Prostate gland (tissue), 2 donors: ENCODE results near the gene NPM1. TPM values are rescaled to one million over a fixed set of nuclear protein-coding genes. Genes with fewer than 3 reads are reported as not detected.

Source experiments
- DNase-seq: peaks from one replicate; pipeline ENCODE4 v3.0.0-alpha.2; 2019; ENCODE audit warnings: low spot score
- H3K27ac ChIP-seq, 2 donors: fragments of 200-600 bp; sonication (generic); 2 replicates each; pipeline ENCODE4 v1.5.1; 2017 to 2019
- H3K27me3 ChIP-seq: fragments of 200-600 bp; sonication (generic); replicated peaks from 2 replicates; pipeline ENCODE4 v1.5.1; 2019; ENCODE audit not compliant: insufficient read depth
- H3K36me3 ChIP-seq, 2 donors: fragments of 200-600 bp; sonication (generic); 1 replicate in 1 of 2; 2 replicates in 1 of 2; pipeline versions ENCODE4 v1.5.1 to v1.8.1; 2017 to 2019
- H3K4me1 ChIP-seq: fragments of 200-600 bp; sonication (generic); replicated peaks from 2 replicates; pipeline ENCODE4 v1.5.1; 2019
- H3K4me3 ChIP-seq, 2 donors: fragments of 200-600 bp; sonication (generic); 2 replicates each; pipeline ENCODE4 v1.5.1; 2017 to 2019
- H3K9me3 ChIP-seq: fragments of 200-600 bp; sonication (generic); 2 replicates; pipeline ENCODE4 v1.5.1; 2017
- CTCF ChIP-seq, 4 experiments: fragments of 200-600 bp in 2 of 4; fragments of 450-650 bp in 2 of 4; sonication (generic) in 2 of 4; IDR thresholded peaks; 1 replicate in 3 of 4; 2 replicates in 1 of 4; pipeline ENCODE4 v1.5.1; 2016 to 2019; ENCODE audit warnings: antibody characterized with exemption in 4 of 4, mild to moderate bottlenecking in 2 of 4, moderate library complexity in 2 of 4
- POLR2A ChIP-seq: fragments of 450-650 bp; IDR thresholded peaks from one replicate; pipeline ENCODE4 v1.6.1; 2016; ENCODE audit warnings: antibody characterized with exemption, mild to moderate bottlenecking
- POLR2AphosphoS5 ChIP-seq: sonication (generic); formaldehyde crosslinking; IDR thresholded peaks from one replicate; pipeline ENCODE4 v1.6.1; 2017; ENCODE audit warnings: antibody characterized with exemption
- WGBS: methylation state at CpG from one replicate; pipeline ENCODE4 v1.1.5; 2018; 5-methylcytosine and 5-hydroxymethylcytosine counted together
- intact Hi-C: fragments of 100-400 bp; cut with DNase I; formaldehyde crosslinking; loops from one replicate; pipeline ENCODE4 v1.14.2; 2022
- total RNA-seq, 2 donors: library from RNA; depleted of rRNA; stranded (reverse); fragments of >200 nt; gene quantifications; one replicate each; pipeline ENCODE4 v1.1.0, GENCODE V29; 2016

NPM1 gene
- total RNA-seq, 2 donors from 2014 or later: 397 to 544 TPM

- WGBS: 62% methylated on average over 3 of the region's 3 CpGs
- Histone ChIP-seq H3K4me1 (no peaks in the 10 kb centered on the region), H3K9me3 (no peaks in the 10 kb centered on the region), H3K36me3 (no peaks in the 10 kb centered on the region), H3K27ac (no peak overlapping the region), H3K27me3 (no peaks in the 10 kb centered on the region), H3K4me3 (no peak overlapping the region)
- TF ChIP-seq CTCF (IDR thresholded peaks at IDR 0.05) (no peak), POLR2A (no peak), POLR2AphosphoS5 (no peak)
- intact Hi-C loops: no loop called here
- no peak for DNase-seq
These were observed 23.8 kb upstream of the NPM1 start for GRCh38 chr5:171363846-171364245.

- no peaks in the 10 kb centered on the region for H3K27me3 ChIP-seq
- no peak overlapping the region for H3K27ac ChIP-seq
- intact Hi-C loops: no loop called here
- no peaks in the 10 kb centered on the region for H3K4me1 ChIP-seq
- H3K4me3 ChIP-seq: no peak overlapping the region
- no peaks in the 10 kb centered on the region for H3K9me3 ChIP-seq
- DNase-seq: no peak
- 52% methylated on average over 7 of the region's 7 CpGs for WGBS
- H3K36me3 ChIP-seq: no peaks in the 10 kb centered on the region
- no peak for TF ChIP-seq POLR2A
These were observed 22.3 kb upstream of the NPM1 start for GRCh38 chr5:171365351-171365750.

GRCh38 chr5:171366645-171367044 lies 21.0 kb upstream of the NPM1 start:
- H3K9me3 ChIP-seq: no peaks in the 10 kb centered on the region
- H3K36me3 ChIP-seq: no peaks in the 10 kb centered on the region
- H3K27ac ChIP-seq: no peak overlapping the region
- H3K27me3 ChIP-seq: no peaks in the 10 kb centered on the region
- no peak for DNase-seq
- no peak overlapping the region for H3K4me3 ChIP-seq
- no peak for TF ChIP-seq CTCF (IDR thresholded peaks at IDR 0.05)
- no peak for TF ChIP-seq POLR2A
- no peak for TF ChIP-seq POLR2AphosphoS5
- H3K4me1 ChIP-seq: no peaks in the 10 kb centered on the region
- WGBS: 93% methylated on average over 5 of the region's 5 CpGs
- intact Hi-C loops: no loop called here

GRCh38 chr5:171367424-171368370 lies 20.0 kb upstream of the NPM1 start:
- H3K4me1 ChIP-seq: no peaks in the 10 kb centered on the region
- 84% methylated on average over 16 of the region's 16 CpGs for WGBS
- intact Hi-C loops: no loop called here

GRCh38 chr5:171369056-171369455 lies 18.6 kb upstream of the NPM1 start:
- no peaks in the 10 kb centered on the region for H3K9me3 ChIP-seq
- no peaks in the 10 kb centered on the region for H3K27me3 ChIP-seq
- no peak for DNase-seq
- TF ChIP-seq CTCF (IDR thresholded peaks at IDR 0.05) (no peak), POLR2AphosphoS5 (no peak), POLR2A (no peak)
- H3K36me3 ChIP-seq: no peaks in the 10 kb centered on the region
- H3K4me1 ChIP-seq: no peaks in the 10 kb centered on the region
- WGBS: 97% methylated on average over 6 of the region's 6 CpGs
- no peak overlapping the region for H3K27ac ChIP-seq
- no peak overlapping the region for H3K4me3 ChIP-seq
- intact Hi-C loops: no loop called here

More at GRCh38 chr5:171367424-171368370, 20.0 kb upstream of the NPM1 start:
- no peak overlapping the region for H3K4me3 ChIP-seq
- no peaks in the 10 kb centered on the region for H3K9me3 ChIP-seq
- DNase-seq: no peak
- no peaks in the 10 kb centered on the region for H3K36me3 ChIP-seq
- no peaks in the 10 kb centered on the region for H3K27me3 ChIP-seq
- TF ChIP-seq CTCF (IDR thresholded peaks at IDR 0.05): no peak
- no peak for TF ChIP-seq POLR2AphosphoS5
- no peak for TF ChIP-seq POLR2A
- H3K27ac ChIP-seq: no peak overlapping the region
